ENCODE measurements around the gene FLYWCH2. TPM values are rescaled to one million over a fixed set of nuclear protein-coding genes. Genes with fewer than 3 reads are reported as not detected.

FLYWCH2 gene
- total and polyA plus RNA-seq, 2 of the 13 experiments (the other 11 are each of a cell fraction or from before 2014, with no cell fraction given), result 16.9 to 19.8 TPM

DNA sequence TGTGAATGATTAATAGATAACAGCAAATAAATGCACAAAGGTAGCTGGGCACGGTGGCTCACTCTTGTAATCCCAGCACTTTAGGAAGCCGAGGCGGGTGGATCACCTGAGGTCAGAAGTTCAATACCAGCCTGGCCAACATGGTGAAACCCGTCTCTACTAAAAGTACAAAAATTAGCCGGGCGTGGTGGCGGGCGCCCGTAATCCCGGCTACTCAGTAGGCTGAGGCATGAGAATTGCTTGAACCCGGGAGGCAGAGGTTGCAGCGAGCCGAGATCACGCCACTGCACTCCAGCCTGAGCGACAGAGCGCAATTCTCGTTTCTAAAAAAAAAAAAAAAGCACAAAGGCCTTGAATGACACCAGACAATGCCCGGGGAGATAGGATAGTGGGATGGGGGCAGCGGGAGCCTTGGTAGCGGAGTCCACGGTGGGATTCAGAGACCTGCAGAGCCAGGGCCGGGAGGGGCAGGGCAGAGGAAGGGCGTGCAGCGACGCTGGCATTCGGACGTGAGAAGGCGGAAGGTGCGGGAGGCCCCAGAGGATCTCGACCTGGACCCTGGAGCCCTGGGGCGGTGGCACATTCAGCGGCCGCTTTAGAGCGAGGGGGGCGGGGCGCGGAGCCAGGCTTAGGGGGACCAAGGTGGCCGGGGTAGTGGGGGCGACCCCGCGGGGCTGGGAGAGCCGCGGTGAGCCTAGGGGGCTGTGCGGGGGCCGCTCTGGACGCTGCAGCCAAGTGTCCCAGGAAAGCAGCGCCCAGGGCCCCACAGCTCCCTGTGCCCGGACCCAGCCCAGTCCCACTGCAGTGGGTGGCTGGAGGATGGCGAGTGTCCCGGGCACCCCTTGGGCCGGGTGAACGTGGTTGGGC lies 999 bp upstream of the FLYWCH2 start (continued):
- TF ChIP-seq ZSCAN30 (CRISPR knock-in tag; IDR thresholded peaks at IDR 0.05), result no peak
- TF ChIP-seq LCORL (IDR thresholded peaks at IDR 0.05), result no peak
- TF ChIP-seq LCORL (CRISPR knock-in tag; IDR thresholded peaks at IDR 0.05), result no peak; the same call in 1 of the 2 replicates
- TF ChIP-seq, protein P1, sequence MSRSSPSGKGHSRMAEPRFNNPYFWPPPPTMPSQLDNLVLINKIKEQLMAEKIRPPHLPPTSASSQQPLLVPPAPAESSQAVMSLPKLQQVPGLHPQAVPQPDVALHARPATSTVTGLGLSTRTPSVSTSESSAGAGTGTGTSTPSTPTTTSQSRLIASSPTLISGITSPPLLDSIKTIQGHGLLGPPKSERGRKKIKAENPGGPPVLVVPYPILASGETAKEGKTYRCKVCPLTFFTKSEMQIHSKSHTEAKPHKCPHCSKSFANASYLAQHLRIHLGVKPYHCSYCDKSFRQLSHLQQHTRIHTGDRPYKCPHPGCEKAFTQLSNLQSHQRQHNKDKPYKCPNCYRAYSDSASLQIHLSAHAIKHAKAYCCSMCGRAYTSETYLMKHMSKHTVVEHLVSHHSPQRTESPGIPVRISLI (CRISPR knock-in tag; IDR thresholded peaks at IDR 0.05; ENCODE audit: borderline replicate concordance), result peak; percentile 44; the same call in 1 of the 2 replicates
- TF ChIP-seq, protein P2, sequence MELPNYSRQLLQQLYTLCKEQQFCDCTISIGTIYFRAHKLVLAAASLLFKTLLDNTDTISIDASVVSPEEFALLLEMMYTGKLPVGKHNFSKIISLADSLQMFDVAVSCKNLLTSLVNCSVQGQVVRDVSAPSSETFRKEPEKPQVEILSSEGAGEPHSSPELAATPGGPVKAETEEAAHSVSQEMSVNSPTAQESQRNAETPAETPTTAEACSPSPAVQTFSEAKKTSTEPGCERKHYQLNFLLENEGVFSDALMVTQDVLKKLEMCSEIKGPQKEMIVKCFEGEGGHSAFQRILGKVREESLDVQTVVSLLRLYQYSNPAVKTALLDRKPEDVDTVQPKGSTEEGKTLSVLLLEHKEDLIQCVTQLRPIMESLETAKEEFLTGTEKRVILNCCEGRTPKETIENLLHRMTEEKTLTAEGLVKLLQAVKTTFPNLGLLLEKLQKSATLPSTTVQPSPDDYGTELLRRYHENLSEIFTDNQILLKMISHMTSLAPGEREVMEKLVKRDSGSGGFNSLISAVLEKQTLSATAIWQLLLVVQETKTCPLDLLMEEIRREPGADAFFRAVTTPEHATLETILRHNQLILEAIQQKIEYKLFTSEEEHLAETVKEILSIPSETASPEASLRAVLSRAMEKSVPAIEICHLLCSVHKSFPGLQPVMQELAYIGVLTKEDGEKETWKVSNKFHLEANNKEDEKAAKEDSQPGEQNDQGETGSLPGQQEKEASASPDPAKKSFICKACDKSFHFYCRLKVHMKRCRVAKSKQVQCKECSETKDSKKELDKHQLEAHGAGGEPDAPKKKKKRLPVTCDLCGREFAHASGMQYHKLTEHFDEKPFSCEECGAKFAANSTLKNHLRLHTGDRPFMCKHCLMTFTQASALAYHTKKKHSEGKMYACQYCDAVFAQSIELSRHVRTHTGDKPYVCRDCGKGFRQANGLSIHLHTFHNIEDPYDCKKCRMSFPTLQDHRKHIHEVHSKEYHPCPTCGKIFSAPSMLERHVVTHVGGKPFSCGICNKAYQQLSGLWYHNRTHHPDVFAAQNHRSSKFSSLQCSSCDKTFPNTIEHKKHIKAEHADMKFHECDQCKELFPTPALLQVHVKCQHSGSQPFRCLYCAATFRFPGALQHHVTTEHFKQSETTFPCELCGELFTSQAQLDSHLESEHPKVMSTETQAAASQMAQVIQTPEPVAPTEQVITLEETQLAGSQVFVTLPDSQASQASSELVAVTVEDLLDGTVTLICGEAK (IDR thresholded peaks at IDR 0.05), result no peak
- TF ChIP-seq, protein P2 (CRISPR knock-in tag; IDR thresholded peaks at IDR 0.05), result no peak
- TF ChIP-seq, protein P3, sequence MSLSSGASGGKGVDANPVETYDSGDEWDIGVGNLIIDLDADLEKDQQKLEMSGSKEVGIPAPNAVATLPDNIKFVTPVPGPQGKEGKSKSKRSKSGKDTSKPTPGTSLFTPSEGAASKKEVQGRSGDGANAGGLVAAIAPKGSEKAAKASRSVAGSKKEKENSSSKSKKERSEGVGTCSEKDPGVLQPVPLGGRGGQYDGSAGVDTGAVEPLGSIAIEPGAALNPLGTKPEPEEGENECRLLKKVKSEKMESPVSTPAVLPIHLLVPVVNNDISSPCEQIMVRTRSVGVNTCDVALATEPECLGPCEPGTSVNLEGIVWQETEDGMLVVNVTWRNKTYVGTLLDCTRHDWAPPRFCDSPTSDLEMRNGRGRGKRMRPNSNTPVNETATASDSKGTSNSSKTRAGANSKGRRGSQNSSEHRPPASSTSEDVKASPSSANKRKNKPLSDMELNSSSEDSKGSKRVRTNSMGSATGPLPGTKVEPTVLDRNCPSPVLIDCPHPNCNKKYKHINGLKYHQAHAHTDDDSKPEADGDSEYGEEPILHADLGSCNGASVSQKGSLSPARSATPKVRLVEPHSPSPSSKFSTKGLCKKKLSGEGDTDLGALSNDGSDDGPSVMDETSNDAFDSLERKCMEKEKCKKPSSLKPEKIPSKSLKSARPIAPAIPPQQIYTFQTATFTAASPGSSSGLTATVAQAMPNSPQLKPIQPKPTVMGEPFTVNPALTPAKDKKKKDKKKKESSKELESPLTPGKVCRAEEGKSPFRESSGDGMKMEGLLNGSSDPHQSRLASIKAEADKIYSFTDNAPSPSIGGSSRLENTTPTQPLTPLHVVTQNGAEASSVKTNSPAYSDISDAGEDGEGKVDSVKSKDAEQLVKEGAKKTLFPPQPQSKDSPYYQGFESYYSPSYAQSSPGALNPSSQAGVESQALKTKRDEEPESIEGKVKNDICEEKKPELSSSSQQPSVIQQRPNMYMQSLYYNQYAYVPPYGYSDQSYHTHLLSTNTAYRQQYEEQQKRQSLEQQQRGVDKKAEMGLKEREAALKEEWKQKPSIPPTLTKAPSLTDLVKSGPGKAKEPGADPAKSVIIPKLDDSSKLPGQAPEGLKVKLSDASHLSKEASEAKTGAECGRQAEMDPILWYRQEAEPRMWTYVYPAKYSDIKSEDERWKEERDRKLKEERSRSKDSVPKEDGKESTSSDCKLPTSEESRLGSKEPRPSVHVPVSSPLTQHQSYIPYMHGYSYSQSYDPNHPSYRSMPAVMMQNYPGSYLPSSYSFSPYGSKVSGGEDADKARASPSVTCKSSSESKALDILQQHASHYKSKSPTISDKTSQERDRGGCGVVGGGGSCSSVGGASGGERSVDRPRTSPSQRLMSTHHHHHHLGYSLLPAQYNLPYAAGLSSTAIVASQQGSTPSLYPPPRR (CRISPR knock-in tag; IDR thresholded peaks at IDR 0.05; ENCODE audit: borderline replicate concordance), result no peak
- no peak for TF ChIP-seq CREM (IDR thresholded peaks at IDR 0.05)
- no peak for TF ChIP-seq CREM (CRISPR knock-in tag; IDR thresholded peaks at IDR 0.05)
- TF ChIP-seq NPAS2 (CRISPR knock-in tag; IDR thresholded peaks at IDR 0.05; ENCODE audit: borderline replicate concordance), result no peak
- no peak for TF ChIP-seq ZFP36 (IDR thresholded peaks at IDR 0.05; ENCODE audit: borderline replicate concordance, low read depth, low read length, partially characterized antibody)
- no peak for TF ChIP-seq ZSCAN9 (CRISPR knock-in tag; IDR thresholded peaks at IDR 0.05; ENCODE audit: borderline replicate concordance)

All from HepG2 (cell line).